Measurements from ENCODE around the gene ZFYVE28.

Gene ZFYVE28

DNA sequence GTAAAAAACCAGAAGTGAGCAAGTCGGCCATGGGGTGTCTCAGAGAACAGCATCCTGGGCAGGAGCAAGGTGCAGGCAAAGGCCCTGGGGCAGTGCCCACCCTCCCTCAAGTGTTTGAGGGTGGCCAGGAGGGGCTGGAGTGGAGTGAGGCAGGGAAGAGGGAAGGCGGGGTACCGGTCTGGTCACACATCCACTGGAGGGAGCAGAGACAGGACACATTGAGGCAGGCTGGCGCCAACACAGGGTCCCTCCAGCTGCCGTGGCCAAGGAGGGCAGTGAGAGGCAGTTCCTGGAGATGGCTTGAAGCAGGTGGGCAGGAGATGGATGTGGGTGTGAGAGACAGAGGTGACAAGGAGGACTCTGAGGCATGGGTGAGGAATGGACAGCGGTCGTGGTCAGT lies 30.1 kb upstream of the ZFYVE28 start:
- no peaks in the 10 kb centered on the region for H3K36me3 ChIP-seq
- no peak overlapping the region for H3K4me3 ChIP-seq
- TF ChIP-seq, protein P1, sequence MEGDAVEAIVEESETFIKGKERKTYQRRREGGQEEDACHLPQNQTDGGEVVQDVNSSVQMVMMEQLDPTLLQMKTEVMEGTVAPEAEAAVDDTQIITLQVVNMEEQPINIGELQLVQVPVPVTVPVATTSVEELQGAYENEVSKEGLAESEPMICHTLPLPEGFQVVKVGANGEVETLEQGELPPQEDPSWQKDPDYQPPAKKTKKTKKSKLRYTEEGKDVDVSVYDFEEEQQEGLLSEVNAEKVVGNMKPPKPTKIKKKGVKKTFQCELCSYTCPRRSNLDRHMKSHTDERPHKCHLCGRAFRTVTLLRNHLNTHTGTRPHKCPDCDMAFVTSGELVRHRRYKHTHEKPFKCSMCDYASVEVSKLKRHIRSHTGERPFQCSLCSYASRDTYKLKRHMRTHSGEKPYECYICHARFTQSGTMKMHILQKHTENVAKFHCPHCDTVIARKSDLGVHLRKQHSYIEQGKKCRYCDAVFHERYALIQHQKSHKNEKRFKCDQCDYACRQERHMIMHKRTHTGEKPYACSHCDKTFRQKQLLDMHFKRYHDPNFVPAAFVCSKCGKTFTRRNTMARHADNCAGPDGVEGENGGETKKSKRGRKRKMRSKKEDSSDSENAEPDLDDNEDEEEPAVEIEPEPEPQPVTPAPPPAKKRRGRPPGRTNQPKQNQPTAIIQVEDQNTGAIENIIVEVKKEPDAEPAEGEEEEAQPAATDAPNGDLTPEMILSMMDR (IDR thresholded peaks at IDR 0.05), result no peak
- H3K4me1 ChIP-seq, result no peaks in the 10 kb centered on the region
- no peaks in the 10 kb centered on the region for H3K9me3 ChIP-seq
- peaks cover 0 to 3% of the 10 kb centered on the region in 2 donors for H3K27me3 ChIP-seq
- DNase-seq, result peak in 1 of 2 donors; percentile 54
- intact Hi-C loops (cut with DNase I; ENCODE audit: low total_unique reads), result no loop called here
- H3K27ac ChIP-seq, result no peak overlapping the region

DNA sequence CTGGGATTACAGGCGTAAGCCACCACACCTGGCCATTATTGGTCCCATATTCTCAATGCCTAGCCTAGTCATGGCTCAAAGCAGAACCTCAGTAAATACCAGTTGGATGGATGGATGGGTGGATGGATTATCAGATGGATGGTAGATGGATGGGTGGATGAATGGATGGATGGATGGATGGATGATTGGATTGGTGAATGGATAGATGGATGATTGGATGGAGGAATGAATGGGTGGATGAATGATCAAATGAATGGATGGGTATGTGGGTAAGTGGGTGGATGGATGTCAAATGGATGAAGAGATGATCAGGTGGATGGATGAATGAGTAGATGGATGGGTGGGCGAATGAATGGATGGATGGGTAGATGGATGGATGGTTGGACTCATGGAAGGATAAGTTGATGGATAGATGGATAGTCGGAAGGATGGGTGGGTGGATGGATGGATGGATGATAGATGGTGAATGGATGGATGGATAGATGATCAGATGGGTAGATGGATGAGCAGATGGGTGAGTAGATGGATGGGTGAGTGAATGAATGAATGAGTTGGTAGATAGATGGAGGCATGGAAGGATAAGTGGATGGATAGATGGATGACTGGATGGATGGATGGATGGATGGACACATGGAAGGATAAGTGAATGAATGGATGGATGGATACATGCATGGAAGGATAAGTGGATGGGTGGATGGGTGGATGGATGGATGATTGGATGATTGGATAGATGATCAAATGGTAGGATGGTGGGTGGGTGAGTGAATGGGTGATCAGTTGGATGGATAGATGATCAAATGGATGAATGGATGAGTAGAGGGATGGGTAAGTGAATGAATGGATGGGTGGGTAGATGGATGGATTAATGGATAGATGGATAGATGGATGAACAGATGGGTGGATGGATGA lies 28.5 kb upstream of the ZFYVE28 start:
- H3K36me3 ChIP-seq, result no peaks in the 10 kb centered on the region
- peaks cover 0 to 9% of the 10 kb centered on the region in 2 donors for H3K27me3 ChIP-seq
- no peaks in the 10 kb centered on the region for H3K4me1 ChIP-seq
- no peak for DNase-seq
- H3K27ac ChIP-seq, result no peak overlapping the region
- no peak overlapping the region for H3K4me3 ChIP-seq
- TF ChIP-seq, protein P1 (IDR thresholded peaks at IDR 0.05), result no peak
- intact Hi-C loops (cut with DNase I; ENCODE audit: low total_unique reads), result no loop called here
- no peaks in the 10 kb centered on the region for H3K9me3 ChIP-seq

DNA sequence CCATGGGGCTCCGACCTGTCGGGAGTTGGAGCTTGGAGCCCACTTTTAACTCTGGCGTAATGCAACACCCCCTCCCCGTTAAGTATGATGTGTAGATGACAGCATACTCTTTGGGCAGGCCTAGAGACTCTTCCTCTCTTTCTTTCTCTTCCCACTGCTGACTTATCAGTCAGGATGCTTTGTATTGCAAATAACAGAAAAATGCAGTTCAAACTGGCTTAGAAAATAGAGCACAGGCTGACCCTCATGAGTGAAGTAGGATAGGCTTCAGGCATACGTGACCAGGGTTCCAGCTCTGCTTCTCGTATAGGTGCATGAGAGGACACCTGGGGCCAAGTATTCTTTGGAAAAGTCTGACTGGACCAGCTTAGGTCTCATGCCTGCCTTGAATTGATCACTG lies 27.1 kb upstream of the ZFYVE28 start:
- H3K27me3 ChIP-seq, result peaks cover 0 to 15% of the 10 kb centered on the region in 2 donors
- H3K9me3 ChIP-seq, result no peaks in the 10 kb centered on the region
- no peak overlapping the region for H3K4me3 ChIP-seq
- H3K27ac ChIP-seq, result no peak overlapping the region
- no peak for DNase-seq
- no peaks in the 10 kb centered on the region for H3K36me3 ChIP-seq
- TF ChIP-seq, protein P1 (IDR thresholded peaks at IDR 0.05), result no peak
- H3K4me1 ChIP-seq, result no peaks in the 10 kb centered on the region
- intact Hi-C loops (cut with DNase I; ENCODE audit: low total_unique reads), result no loop called here

DNA sequence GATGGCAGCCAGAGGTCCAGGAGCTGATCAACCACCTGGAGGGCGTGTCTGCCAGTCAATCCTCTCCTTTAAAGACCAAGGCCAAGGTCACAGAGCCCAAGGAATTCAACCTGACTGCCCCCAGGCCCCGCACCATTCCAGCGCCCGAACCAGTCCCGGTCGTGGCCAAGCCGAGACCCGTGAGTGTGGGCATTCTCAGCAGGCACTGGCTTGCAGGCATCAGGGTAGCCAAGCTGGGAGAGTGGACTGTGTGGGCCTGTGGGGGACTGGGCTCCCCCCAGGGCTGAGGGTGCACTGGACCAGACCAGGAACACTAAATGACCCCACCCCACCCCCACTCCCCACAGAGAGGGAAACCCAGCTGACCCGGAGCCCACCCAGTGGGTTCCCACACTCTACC lies 26.7 kb upstream of the ZFYVE28 start:
- H3K4me3 ChIP-seq, result no peak overlapping the region
- H3K27ac ChIP-seq, result no peak overlapping the region
- DNase-seq, result peak in 1 of 2 donors; percentile 53
- intact Hi-C loops (cut with DNase I; ENCODE audit: low total_unique reads), result no loop called here
- no peaks in the 10 kb centered on the region for H3K4me1 ChIP-seq
- H3K27me3 ChIP-seq, result peaks cover 0 to 12% of the 10 kb centered on the region in 2 donors
- H3K9me3 ChIP-seq, result no peaks in the 10 kb centered on the region
- TF ChIP-seq, protein P1 (IDR thresholded peaks at IDR 0.05), result no peak
- no peaks in the 10 kb centered on the region for H3K36me3 ChIP-seq

DNA sequence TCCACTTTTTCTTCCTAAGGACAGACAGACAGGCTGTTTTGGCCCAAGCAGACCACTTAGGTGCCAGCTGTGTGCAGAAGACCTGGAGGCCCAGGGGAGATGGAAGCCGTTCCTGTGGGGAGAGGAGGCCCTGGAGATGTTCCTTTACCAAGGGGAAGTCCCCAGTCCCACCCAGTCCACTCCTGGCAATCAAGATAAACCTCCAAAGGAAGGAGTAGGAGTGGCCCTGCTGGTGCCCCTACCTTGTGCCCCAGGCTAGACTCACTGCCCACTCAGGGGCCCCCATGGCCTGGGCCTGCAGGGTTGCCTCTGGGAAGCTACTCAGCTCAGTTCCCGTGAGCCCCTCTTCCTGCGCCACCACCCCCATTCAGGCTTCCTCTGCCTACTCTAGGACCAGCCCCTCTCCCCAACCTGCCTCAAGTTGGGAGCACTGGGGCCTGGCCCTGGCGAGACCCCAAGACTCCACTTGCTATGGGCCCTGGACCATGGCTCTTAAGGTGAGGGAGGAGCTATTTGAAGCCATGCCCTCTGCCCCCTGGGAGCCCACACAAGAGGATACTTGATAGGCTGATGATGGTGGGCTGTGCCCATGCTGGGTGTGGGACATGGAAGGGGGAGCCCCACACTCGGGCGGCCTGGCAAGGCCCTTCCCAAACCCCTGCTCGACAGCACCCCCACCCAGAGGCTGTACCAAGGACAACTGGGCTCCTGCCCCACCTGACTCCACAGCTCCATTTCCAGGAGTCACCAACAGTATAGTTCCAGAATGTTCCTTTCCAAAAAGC lies 25.7 kb upstream of the ZFYVE28 start:
- TF ChIP-seq, protein P1 (IDR thresholded peaks at IDR 0.05), result no peak
- Histone ChIP-seq H3K4me1 (no peaks in the 10 kb centered on the region), H3K4me3 (no peak overlapping the region), H3K27me3 (peaks cover 0 to 12% of the 10 kb centered on the region in 2 donors), H3K27ac (no peak overlapping the region), H3K36me3 (no peaks in the 10 kb centered on the region), H3K9me3 (no peaks in the 10 kb centered on the region)
- DNase-seq, result no peak
- intact Hi-C loops (cut with DNase I; ENCODE audit: low total_unique reads), result no loop called here

Data from tibial artery (tissue), 4 donors.